Adrenal gland (tissue), 12 donors: ENCODE measurements around the gene SPACA1. TPM values are rescaled to one million over a fixed set of nuclear protein-coding genes. Genes with fewer than 3 reads are reported as not detected.

Experiments
- DNase-seq, 7 donors: peaks; one replicate each; pipeline ENCODE4 v3.0.0-alpha.2; 2019 to 2020
- H3K27ac ChIP-seq, 5 donors: fragments of 200-600 bp; sonication (generic) in 4 of 5; 1 replicate in 3 of 5; 2 replicates in 2 of 5; pipeline versions ENCODE4 v1.5.1 to v1.8.0; 2016 to 2020; ENCODE audit warnings: mild to moderate bottlenecking in 1 of 5
- H3K27me3 ChIP-seq: fragments of 200-600 bp; 2 replicates; pipeline ENCODE4 v1.8.0; 2021
- H3K36me3 ChIP-seq, 2 donors: fragments of 200-600 bp; replicated peaks in 1 of 2; 1 replicate in 1 of 2; 2 replicates in 1 of 2; pipeline versions ENCODE4 v1.5.1 to v1.8.0; 2018 to 2022
- H3K4me1 ChIP-seq, 2 donors: fragments of 200-600 bp; replicated peaks in 1 of 2; 1 replicate in 1 of 2; 2 replicates in 1 of 2; pipeline versions ENCODE4 v1.5.1 to v1.8.0; 2018 to 2021
- H3K4me3 ChIP-seq, 4 donors: fragments of 200-600 bp; sonication (generic) in 3 of 4; one replicate each; pipeline ENCODE4 v1.5.1; 2016 to 2018
- H3K9me3 ChIP-seq, 3 donors: fragments of 200-600 bp; sonication (generic) in 1 of 3; replicated peaks in 1 of 3; 1 replicate in 2 of 3; 2 replicates in 1 of 3; pipeline versions ENCODE4 v1.5.1 to v1.8.0; 2016 to 2021
- CTCF ChIP-seq, 6 experiments: fragments of 450-650 bp in 4 of 6; fragments of 200-600 bp in 2 of 6; sonication (generic) in 1 of 6; IDR thresholded peaks; 1 replicate in 5 of 6; 2 replicates in 1 of 6; pipeline versions ENCODE4 v1.5.1 to v1.8.0; 2016 to 2021; ENCODE audit warnings: antibody characterized with exemption in 6 of 6, mild to moderate bottlenecking in 2 of 6, moderate library complexity in 1 of 6
- POLR2A ChIP-seq, 2 donors: fragments of 450-650 bp; IDR thresholded peaks; one replicate each; pipeline ENCODE4 v1.6.1; 2017; ENCODE audit warnings: antibody characterized with exemption in 2 of 2, mild to moderate bottlenecking in 2 of 2, moderate library complexity in 1 of 2
- WGBS, 4 donors: extraction: QIAGEN DNeasy Blood & Tissue Kit in 2 of 4; methylation state at CpG; one replicate each; pipeline versions ENCODE4 v1.1.5 to v1.1.7; 2013 to 2017; 5-methylcytosine and 5-hydroxymethylcytosine counted together
- intact Hi-C, 2 donors: fragments of 100-400 bp; cut with DNase I; formaldehyde crosslinking; loops; one replicate each; pipeline versions ENCODE4 v1.14.1 to v1.15.0; 2022 to 2023
- polyA plus RNA-seq, 3 donors: library from polyadenylated mRNA; stranded (reverse); fragments of 200-250 nt in 2 of 3; fragments of 350-450 nt in 1 of 3; fragmentation: Illumina TruSeq in 1 of 3; extraction: RNeasy Lipid Tissue Mini Kit (QIAGEN cat#74804) in 1 of 3; gene quantifications; one replicate each; pipeline ENCODE4 v1.2.3, GENCODE V29; 2013 to 2014
- total RNA-seq, 9 donors: library from RNA; depleted of rRNA in 4 of 9; stranded (reverse); fragments of >200 nt in 4 of 9; fragments of 120-200 nt in 1 of 9; fragmentation: NEBNext Ultra II Directional in 1 of 9; extraction: Animal tissue kit (Norgen Biotek cat#: 25700) in 1 of 9; gene quantifications; one replicate each; pipeline versions ENCODE4 v1.1.0 to v1.2.4, GENCODE V29; 2013 to 2023
- donor health status: healthy with polysubstance abuse.
- donor health status: Bipolar disorder and iron deficiency.
- donor health status: DM: yes; HTN: yes; CAD: no.
- donor health status: DM: no; HTN: no; CAD: no.
- donor health status: DM: no; HTN: no; CAD: no.
- donor health status: DM: yes; HTN: yes; CAD: no.

SPACA1 gene
- total and polyA plus RNA-seq, 12 donors = not detected

GRCh38 chr6:88086792-88087191 lies 39.2 kb downstream of the SPACA1 start:
- Histone ChIP-seq H3K27me3 (no peaks in the 10 kb centered on the region), H3K36me3 (no peaks in the 10 kb centered on the region), H3K9me3 (no peaks in the 10 kb centered on the region), H3K4me1 (no peaks in the 10 kb centered on the region), H3K27ac (no peak overlapping the region), H3K4me3 (no peak overlapping the region)
- WGBS, 4 donors = 83 to 95% (median 92%) methylated on average over 2 of the region's 2 CpGs
- TF ChIP-seq POLR2A (IDR thresholded peaks at IDR 0.05) = no peak
- intact Hi-C loops = no loop called here
- no peak for DNase-seq

- no peaks in the 10 kb centered on the region for H3K27me3 ChIP-seq
- H3K9me3 ChIP-seq = no peaks in the 10 kb centered on the region
- TF ChIP-seq POLR2A (IDR thresholded peaks at IDR 0.05) (no peak), CTCF (IDR thresholded peaks at IDR 0.05) (no peak)
- no peaks in the 10 kb centered on the region for H3K4me1 ChIP-seq
- no peaks in the 10 kb centered on the region for H3K36me3 ChIP-seq
- H3K27ac ChIP-seq = no peak overlapping the region
- no peak overlapping the region for H3K4me3 ChIP-seq
- DNase-seq = no peak
- intact Hi-C loops = no loop called here
- WGBS, 4 donors = 63 to 73% (median 66%) methylated on average over 2 of the region's 2 CpGs
Observed at GRCh38 chr6:88089708-88090107, 42.1 kb downstream of the SPACA1 start.

- no peak for DNase-seq
- TF ChIP-seq CTCF (IDR thresholded peaks at IDR 0.05) (no peak), POLR2A (IDR thresholded peaks at IDR 0.05) (no peak)
Observed at GRCh38 chr6:88105741-88106340, 58.2 kb downstream of the SPACA1 start.

GRCh38 chr6:88107241-88107640 lies 59.6 kb downstream of the SPACA1 start:
- Histone ChIP-seq H3K27me3 (no peaks in the 10 kb centered on the region), H3K27ac (no peak overlapping the region), H3K36me3 (no peaks in the 10 kb centered on the region), H3K4me3 (no peak overlapping the region), H3K9me3 (no peaks in the 10 kb centered on the region), H3K4me1 (no peaks in the 10 kb centered on the region)
- no peak for DNase-seq
- TF ChIP-seq CTCF (IDR thresholded peaks at IDR 0.05) (no peak), POLR2A (IDR thresholded peaks at IDR 0.05) (no peak)
- intact Hi-C loops = no loop called here

More at GRCh38 chr6:88105741-88106340, 58.2 kb downstream of the SPACA1 start:
- WGBS, 4 donors = 70 to 82% (median 75%) methylated on average over 7 of the region's 7 CpGs
- no peaks in the 10 kb centered on the region for H3K36me3 ChIP-seq
- H3K4me1 ChIP-seq = no peaks in the 10 kb centered on the region
- no peaks in the 10 kb centered on the region for H3K9me3 ChIP-seq
- intact Hi-C loops = no loop called here
- no peaks in the 10 kb centered on the region for H3K27me3 ChIP-seq
- no peak overlapping the region for H3K4me3 ChIP-seq
- no peak overlapping the region for H3K27ac ChIP-seq

GRCh38 chr6:88111991-88112390 lies 64.3 kb downstream of the SPACA1 start:
- Histone ChIP-seq H3K4me1 (no peaks in the 10 kb centered on the region), H3K27me3 (no peaks in the 10 kb centered on the region), H3K36me3 (no peaks in the 10 kb centered on the region), H3K4me3 (no peak overlapping the region), H3K27ac (no peak overlapping the region), H3K9me3 (no peaks in the 10 kb centered on the region)
- intact Hi-C loops = no loop called here
- DNase-seq = no peak
- 59 to 62% (median 61%) methylated on average over 5 of the region's 5 CpGs for whole genome bisulfite sequencing, 4 donors
- TF ChIP-seq POLR2A (IDR thresholded peaks at IDR 0.05) = no peak
- no peak for TF ChIP-seq CTCF (IDR thresholded peaks at IDR 0.05)
